ENCODE measurements around the gene ETF1.

GRCh38 chr5:138552657-138553056 lies 9.6 kb upstream of the ETF1 start:
- TF ChIP-seq POLR2A (IDR thresholded peaks at IDR 0.05), result no peak
- TF ChIP-seq CTCF (IDR thresholded peaks at IDR 0.05), result no peak

Measured in testis (tissue), 2 donors.